ENCODE data around the gene CHST13.

CHST13 gene

GRCh38 chr3:126488185-126488584 is 35.8 kb upstream of the CHST13 start:
- no peak for DNase-seq

DNA sequence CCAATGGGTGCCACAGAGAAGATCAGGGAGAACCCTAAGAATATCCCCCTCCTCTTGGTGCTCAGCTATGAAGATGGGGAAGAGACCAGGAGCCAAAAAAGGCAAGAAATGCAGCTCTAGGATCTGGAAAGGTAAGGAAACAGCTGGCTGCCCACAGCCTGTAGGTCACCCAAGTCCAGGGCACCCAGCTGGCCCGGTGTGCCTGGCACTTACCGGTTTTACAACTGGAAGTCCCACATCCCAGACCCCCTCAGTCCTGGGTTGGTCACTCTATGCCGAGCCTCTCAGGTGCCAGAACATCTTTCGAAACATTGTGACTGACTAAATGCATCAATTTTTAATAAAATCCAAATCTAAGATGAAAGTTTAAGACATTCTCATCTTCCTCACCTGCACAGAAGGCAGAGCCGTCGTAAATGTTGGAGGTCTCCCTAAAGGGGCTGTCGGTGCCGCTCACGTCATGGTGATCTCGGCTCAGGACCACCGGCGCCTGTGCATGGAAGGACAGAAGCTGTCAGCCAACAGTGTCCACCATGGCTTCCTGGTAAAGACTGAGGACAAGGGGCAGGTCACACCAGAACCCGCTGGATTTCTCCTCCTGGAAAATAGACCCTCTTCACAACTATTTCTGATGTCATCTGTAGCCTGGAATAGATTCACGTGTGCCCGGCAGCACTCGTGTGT is 34.9 kb upstream of the CHST13 start:
- DNase-seq = no peak

DNA sequence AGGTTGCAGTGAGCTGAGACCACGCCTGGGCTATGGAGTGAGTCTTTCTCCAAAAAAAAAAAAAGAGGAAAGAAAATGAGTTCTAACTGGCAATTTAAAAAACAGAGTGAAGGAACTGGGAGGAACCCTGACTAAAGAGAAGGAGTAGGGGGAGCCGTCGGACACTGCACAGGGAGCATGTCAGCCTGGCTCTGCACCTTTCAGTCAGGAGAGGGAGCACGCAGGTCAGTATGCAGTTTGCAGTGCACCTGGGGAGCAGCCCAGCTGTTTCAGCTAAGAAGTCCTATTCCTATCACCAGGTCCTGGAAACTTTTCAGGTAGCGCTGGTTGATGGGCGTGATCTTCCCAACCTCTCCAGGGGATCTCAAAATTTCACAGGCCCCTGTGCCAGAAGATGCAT is 33.3 kb upstream of the CHST13 start:
- DNase-seq = no peak

- no peak for DNase-seq
These were observed 32.5 kb upstream of the CHST13 start for GRCh38 chr3:126491221-126492013.

GRCh38 chr3:126493051-126493450 is 30.9 kb upstream of the CHST13 start:
- DNase-seq = no peak

GRCh38 chr3:126493739-126494138 is 30.2 kb upstream of the CHST13 start:
- DNase-seq = no peak

DNA sequence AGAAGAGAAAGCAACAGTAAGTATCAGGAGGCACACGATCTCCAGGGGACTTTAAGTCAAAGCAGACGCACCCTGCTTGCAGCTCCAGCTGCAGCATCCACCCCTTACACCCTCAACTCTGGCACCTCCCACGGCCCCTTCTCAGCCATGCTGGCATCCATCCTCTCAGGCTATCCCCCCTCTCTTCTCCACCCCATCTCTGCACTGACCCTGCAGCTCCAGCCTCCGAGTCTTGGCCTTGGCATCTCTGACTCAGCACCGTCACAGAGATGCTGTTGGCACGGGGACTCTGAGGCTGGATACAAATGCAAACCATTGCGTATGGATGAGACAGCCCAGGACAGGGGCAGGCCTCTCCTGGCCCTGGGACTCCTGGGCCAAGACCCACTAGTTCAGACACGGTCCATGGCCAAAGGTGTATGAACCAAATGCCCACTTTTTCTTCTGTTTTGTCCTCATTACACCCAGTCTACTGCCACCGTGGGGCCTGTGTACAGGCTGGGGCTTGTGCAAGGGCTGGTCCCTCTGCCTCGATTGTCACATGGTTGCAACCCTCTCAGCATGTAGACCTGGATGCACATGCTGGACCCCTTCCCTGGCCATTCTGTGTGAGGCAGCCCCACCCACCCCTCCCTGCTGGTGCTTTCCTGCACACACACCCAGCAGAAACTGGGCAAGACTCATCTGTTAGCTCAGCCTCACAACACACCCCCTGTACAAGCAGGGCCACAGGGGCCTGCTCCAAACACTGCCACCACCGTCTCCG is 29.6 kb upstream of the CHST13 start:
- no peak for DNase-seq

DNA sequence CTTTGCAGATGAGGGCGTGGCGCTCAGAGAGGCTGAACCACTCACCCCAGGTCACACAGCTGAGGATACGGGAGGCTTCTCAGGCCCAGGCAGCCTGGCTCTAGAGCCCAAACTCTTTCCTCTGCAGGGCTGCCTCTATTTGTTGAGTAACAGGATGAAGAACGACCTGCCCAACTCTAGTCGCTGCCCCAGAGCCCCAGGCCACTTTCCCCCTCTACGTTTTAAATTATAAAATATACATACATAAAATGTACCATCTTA is 29.1 kb upstream of the CHST13 start:
- no peak for DNase-seq

DNA sequence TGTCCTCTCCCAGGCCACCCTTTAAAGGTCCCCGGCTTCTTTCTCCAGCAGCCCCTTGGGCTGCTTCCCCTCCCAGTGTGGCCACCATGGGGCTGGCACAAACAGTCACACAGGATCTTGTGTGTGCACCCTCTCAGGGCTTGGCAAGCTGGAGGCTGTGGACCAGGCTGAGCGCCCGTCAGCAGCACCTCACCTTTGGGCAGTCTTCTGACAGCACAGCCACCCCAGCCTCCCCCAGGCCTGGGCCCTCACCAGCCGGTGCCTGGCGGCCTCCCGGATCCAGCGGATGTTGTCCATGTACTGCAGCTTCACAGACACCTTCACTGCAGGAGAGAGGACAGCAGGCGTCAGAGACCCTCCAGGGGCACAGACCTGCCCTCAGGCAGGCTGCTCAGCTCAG is 28.2 kb upstream of the CHST13 start:
- DNase-seq = no peak

GRCh38 chr3:126496894-126497850 is 26.8 kb upstream of the CHST13 start:
- DNase-seq = no peak

DNA sequence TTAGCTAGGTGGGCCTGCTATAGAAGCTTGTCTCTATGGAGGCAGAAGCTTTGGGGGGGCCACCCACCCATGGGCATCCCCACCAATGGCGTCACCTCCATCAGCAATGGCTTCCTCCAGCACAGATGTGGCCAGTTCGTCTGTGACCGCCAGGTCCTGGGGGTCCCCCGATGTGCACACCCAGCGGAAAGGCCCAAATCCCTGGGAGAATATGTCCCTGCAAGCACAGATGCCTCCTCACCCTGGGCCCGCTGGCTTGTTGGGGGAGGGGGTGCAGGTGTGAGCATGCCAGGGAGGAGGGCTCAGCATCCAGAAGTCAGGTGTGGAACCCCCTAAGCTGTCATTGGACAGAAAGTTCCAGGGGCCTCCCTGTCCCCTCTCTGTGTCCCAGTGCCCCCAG is 26.0 kb upstream of the CHST13 start:
- DNase-seq = no peak

DNA sequence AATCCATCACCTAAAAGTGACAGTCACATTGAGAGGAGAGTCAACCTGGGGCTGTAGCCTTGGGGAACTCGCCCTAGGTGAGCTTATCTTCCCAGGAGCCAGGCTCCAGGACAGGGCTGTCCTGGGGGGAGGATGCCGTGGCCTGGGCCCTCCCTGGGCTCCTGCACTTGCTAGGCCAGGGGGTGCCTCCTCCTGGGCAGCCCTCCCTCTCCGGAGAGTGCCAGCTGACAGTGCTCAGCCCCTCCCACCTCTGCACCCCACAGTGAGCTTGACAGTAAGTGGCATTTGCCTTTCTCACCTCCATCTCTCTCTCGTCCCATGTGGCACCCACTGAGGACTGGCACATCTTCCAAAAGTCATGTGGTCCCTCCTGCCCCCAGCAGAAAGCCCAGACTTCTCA is 25.5 kb upstream of the CHST13 start:
- DNase-seq = no peak

DNA sequence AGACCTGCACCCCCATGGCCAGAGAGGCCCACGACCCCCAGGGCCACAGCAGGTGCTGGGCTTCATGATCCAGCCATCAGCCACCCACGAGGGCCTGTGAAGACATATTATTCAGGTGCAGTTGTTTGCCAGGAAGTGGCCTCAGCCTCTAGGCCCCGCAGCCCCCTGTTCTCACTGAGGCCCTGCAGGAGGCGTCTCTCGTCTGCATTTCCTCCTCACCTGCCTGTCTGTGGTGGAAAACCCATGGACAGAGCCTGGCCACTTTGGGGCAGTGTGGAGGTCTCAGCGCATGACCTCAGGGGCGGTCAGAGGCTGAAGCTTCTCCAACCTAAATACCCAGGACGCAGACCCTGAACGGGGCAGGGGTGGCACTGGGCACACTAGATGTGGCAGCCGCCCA is 25.0 kb upstream of the CHST13 start:
- DNase-seq = no peak

GRCh38 chr3:126499401-126499800 is 24.6 kb upstream of the CHST13 start:
- no peak for DNase-seq

DNA sequence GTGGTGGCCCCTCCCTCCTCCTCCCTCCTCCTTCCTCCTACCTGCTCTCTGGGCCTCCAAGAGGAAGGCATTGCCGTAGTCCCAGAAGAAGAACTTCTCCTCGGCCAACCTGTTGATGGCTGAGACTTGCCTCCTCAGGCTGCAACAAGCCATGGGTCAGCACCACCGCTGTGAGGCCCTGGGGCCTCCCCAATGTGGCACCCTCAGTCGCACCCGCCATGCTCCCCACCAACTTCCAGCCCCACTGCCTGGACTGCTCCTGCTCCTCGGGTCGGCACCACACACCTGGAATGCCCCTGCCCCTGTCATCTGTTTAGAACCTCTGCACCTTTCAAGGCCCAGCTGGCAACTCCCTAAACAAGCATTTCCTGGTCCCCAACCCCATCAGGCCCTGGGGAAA is 23.9 kb upstream of the CHST13 start:
- no peak for DNase-seq

DNA sequence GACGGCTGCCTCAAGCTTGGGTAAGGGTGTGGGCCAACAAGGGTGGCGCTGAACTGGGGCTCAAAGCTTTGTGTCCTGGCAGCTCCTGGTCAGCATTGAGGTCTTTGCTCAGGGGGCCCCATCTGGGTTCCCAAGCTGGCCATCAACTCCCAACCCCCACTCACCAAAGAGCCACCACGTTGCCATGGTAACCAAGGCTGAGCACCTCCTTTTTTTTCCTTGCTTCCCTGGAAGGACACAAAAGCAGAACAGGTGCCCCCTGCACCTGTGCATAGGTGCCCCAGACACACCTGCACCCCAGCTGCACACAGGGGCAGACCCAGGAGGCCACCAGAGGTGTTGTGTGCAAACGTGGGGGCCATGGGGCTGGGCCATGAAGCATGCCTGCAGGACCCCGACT is 22.9 kb upstream of the CHST13 start:
- no peak for DNase-seq

- DNase-seq = no peak
These were observed 22.2 kb upstream of the CHST13 start for GRCh38 chr3:126501736-126502135.

GRCh38 chr3:126502656-126503055 is 21.3 kb upstream of the CHST13 start:
- no peak for DNase-seq

GRCh38 chr3:126503701-126504100 is 20.3 kb upstream of the CHST13 start:
- no peak for DNase-seq

DNA sequence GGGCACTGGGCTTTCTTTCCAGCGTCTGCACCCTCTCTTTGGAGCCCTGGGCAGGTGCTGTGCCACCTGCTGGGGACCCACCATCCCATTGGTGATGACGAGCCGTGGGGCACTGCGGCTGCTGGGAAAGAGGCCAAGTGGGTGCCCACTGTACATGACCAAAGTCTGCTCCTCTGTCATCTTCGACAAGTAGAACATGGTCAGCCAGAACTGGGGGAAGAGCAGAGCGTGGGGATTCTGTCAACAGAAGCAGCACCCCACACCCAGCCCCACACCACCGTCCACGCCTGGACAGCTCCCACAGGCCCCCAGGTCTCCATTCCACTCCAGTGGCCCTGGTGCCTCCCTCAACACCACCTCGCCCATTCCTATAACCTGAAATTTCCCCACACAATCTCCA is 16.1 kb upstream of the CHST13 start:
- no peak for DNase-seq

- DNase-seq = no peak
These were observed 15.4 kb upstream of the CHST13 start for GRCh38 chr3:126508564-126508964.

GRCh38 chr3:126509597-126510307 is 14.2 kb upstream of the CHST13 start:
- no peak for DNase-seq
